H9 (cell line): ENCODE data around the gene PARD3. TPM values are rescaled to one million over a fixed set of nuclear protein-coding genes. Genes with fewer than 3 reads are reported as not detected.

Experiments used
- DNase-seq: peaks from one replicate; pipeline ENCODE4 v3.0.0-alpha.2; 2017
- H2AFZ ChIP-seq: one replicate; pipeline ENCODE4 v1.6.1; 2013; ENCODE audit warnings: mild to moderate bottlenecking, low read length, control low read depth, moderate library complexity
- H2AK5ac ChIP-seq: 2 replicates; pipeline ENCODE4 v1.6.1; 2013; ENCODE audit warnings: low read length, control low read depth, mixed read lengths; ENCODE audit not compliant: insufficient read length
- H2BK120ac ChIP-seq: one replicate; pipeline ENCODE4 v1.6.1; 2013; ENCODE audit warnings: low read depth, mild to moderate bottlenecking, low read length, control low read depth, inconsistent platforms; ENCODE audit not compliant: poor library complexity, severe bottlenecking
- H2BK12ac ChIP-seq: 2 replicates; pipeline ENCODE4 v1.6.1; 2013; ENCODE audit warnings: low read length, control low read depth, mixed read lengths, low read depth; ENCODE audit not compliant: insufficient read length
- H2BK15ac ChIP-seq: 2 replicates; pipeline ENCODE4 v1.6.1; 2013; ENCODE audit warnings: low read depth, low read length, control low read depth
- H2BK20ac ChIP-seq: one replicate; pipeline ENCODE4 v1.6.1; 2013; ENCODE audit warnings: low read depth, mild to moderate bottlenecking, low read length, control low read depth, inconsistent platforms; ENCODE audit not compliant: poor library complexity, severe bottlenecking
- H2BK5ac ChIP-seq: 2 replicates; pipeline ENCODE4 v1.6.1; 2013; ENCODE audit warnings: low read length, control low read depth, mixed read lengths; ENCODE audit not compliant: insufficient read length
- H3K14ac ChIP-seq: 2 replicates; pipeline ENCODE4 v1.6.1; 2013; ENCODE audit warnings: low read length, control low read depth; ENCODE audit not compliant: insufficient read depth
- H3K18ac ChIP-seq: 2 replicates; pipeline ENCODE4 v1.6.1; 2013; ENCODE audit warnings: low read depth, mild to moderate bottlenecking, mixed read lengths, low read length, control low read depth; ENCODE audit not compliant: insufficient read length
- H3K23ac ChIP-seq: 2 replicates; pipeline ENCODE4 v1.6.1; 2013; ENCODE audit warnings: low read length, control low read depth, mixed read lengths, low read depth; ENCODE audit not compliant: insufficient read length
- H3K23me2 ChIP-seq: 2 replicates; pipeline ENCODE4 v1.6.1; 2013; ENCODE audit warnings: low read depth, mild to moderate bottlenecking, mixed read lengths, low read length, control low read depth; ENCODE audit not compliant: insufficient read length, poor library complexity, severe bottlenecking
- H3K27ac ChIP-seq: 2 replicates; pipeline ENCODE4 v1.5.1; 2013; ENCODE audit warnings: low read length, control low read depth, mixed read lengths, low read depth; ENCODE audit not compliant: insufficient read length
- H3K27me3 ChIP-seq: 2 replicates; pipeline ENCODE4 v1.6.1; 2013; ENCODE audit warnings: low read length, control low read depth, inconsistent platforms; ENCODE audit not compliant: insufficient read depth
- H3K4ac ChIP-seq: 2 replicates; pipeline ENCODE4 v1.6.1; 2013; ENCODE audit warnings: low read depth, mild to moderate bottlenecking, control low read depth, inconsistent platforms, low read length, moderate library complexity
- H3K4me1 ChIP-seq: 2 replicates; pipeline ENCODE4 v1.6.1; 2013; ENCODE audit warnings: low read length, control low read depth, inconsistent platforms; ENCODE audit not compliant: insufficient read depth
- H3K4me2 ChIP-seq: 2 replicates; pipeline ENCODE4 v1.6.1; 2013; ENCODE audit warnings: low read length, control low read depth, mixed read lengths; ENCODE audit not compliant: insufficient read length, insufficient read depth
- H3K56ac ChIP-seq: 2 replicates; pipeline ENCODE4 v1.6.1; 2013; ENCODE audit warnings: low read depth, mild to moderate bottlenecking, mixed read lengths, low read length, control low read depth; ENCODE audit not compliant: insufficient read length
- H3K79me1 ChIP-seq: 2 replicates; pipeline ENCODE4 v1.6.1; 2013; ENCODE audit warnings: low read depth, mild to moderate bottlenecking, moderate library complexity, low read length, control low read depth, inconsistent platforms; ENCODE audit not compliant: insufficient read depth, poor library complexity, severe bottlenecking
- H3K79me2 ChIP-seq: 2 replicates; pipeline ENCODE4 v1.6.1; 2013; ENCODE audit warnings: low read length, control low read depth, inconsistent platforms; ENCODE audit not compliant: insufficient read depth
- H3K9ac ChIP-seq: 2 replicates; pipeline ENCODE4 v1.6.1; 2013; ENCODE audit warnings: low read length, control low read depth, mixed read lengths; ENCODE audit not compliant: insufficient read length; ENCODE audit errors: extremely low read depth
- H3K9me3 ChIP-seq: one replicate; pipeline ENCODE4 v1.6.1; 2013; ENCODE audit warnings: low read depth, low read length, inconsistent platforms; ENCODE audit not compliant: control insufficient read depth
- H3T11ph ChIP-seq: one replicate; pipeline ENCODE4 v1.6.1; 2013; ENCODE audit warnings: mild to moderate bottlenecking, low read length, control low read depth, inconsistent platforms
- H4K20me1 ChIP-seq: one replicate; pipeline ENCODE4 v1.6.1; 2013; ENCODE audit not compliant: control insufficient read depth, insufficient read length, insufficient read depth
- H4K5ac ChIP-seq: 2 replicates; pipeline ENCODE4 v1.6.1; 2013; ENCODE audit warnings: low read depth, mild to moderate bottlenecking, mixed read lengths, low read length, control low read depth; ENCODE audit not compliant: insufficient read length
- H4K8ac ChIP-seq: replicated peaks from 2 replicates; pipeline ENCODE4 v1.6.1; 2013; ENCODE audit warnings: low read length, control low read depth, mixed read lengths, low read depth; ENCODE audit not compliant: insufficient read length
- H4K91ac ChIP-seq: 2 replicates; pipeline ENCODE4 v1.6.1; 2013; ENCODE audit warnings: low read depth, mild to moderate bottlenecking, moderate library complexity, mixed read lengths, low read length, control low read depth; ENCODE audit not compliant: insufficient read length
- H3K27ac Mint-ChIP-seq, 3 experiments: 2 replicates in 2 of 3; 3 replicates in 1 of 3; pipeline ENCODE4 v1.8.0; 2020 to 2021; ENCODE audit warnings: mixed read lengths in 3 of 3, mild to moderate bottlenecking in 1 of 3, moderate library complexity in 1 of 3
- H3K27me3 Mint-ChIP-seq: 2 replicates; pipeline ENCODE4 v1.8.0; 2021; ENCODE audit warnings: low read depth, mild to moderate bottlenecking, moderate library complexity, mixed read lengths
- H3K36me3 Mint-ChIP-seq, 3 experiments: 2 replicates in 2 of 3; 3 replicates in 1 of 3; pipeline ENCODE4 v1.8.0; 2020 to 2021; ENCODE audit warnings: low read depth in 3 of 3, mixed read lengths in 3 of 3; ENCODE audit not compliant: insufficient read depth in 1 of 3
- H3K4me1 Mint-ChIP-seq, 2 experiments: 2 replicates each; pipeline ENCODE4 v1.8.0; 2020; ENCODE audit warnings: mixed read lengths in 2 of 2
- H3K4me3 Mint-ChIP-seq, 2 experiments: 2 replicates in 1 of 2; 3 replicates in 1 of 2; pipeline ENCODE4 v1.8.0; 2020 to 2021; ENCODE audit warnings: mild to moderate bottlenecking in 2 of 2, mixed read lengths in 2 of 2, moderate library complexity in 1 of 2
- H3K9me3 Mint-ChIP-seq, 2 experiments: 2 replicates in 1 of 2; 3 replicates in 1 of 2; pipeline ENCODE4 v1.8.0; 2020; ENCODE audit warnings: mild to moderate bottlenecking in 2 of 2, mixed read lengths in 2 of 2, moderate library complexity in 1 of 2
- WGBS: extraction: QIAGEN DNeasy Blood & Tissue Kit; methylation state at CpG from one replicate; pipeline ENCODE4 v1.1.7; 2013; ENCODE audit warnings: missing lambda C conversion rate, low lambda C conversion rate, mixed read lengths; ENCODE audit not compliant: insufficient read length; ENCODE audit errors: extremely low coverage; 5-methylcytosine and 5-hydroxymethylcytosine counted together
- total RNA-seq: library from RNA; stranded (reverse); gene quantifications from 2 replicates; pipeline ENCODE4 v1.2.1, GENCODE V29; 2021
- TF ChIP-seq, protein P1 (sequence below): fragments of 200-600 bp; sonication (generic); conservative IDR thresholded peaks from 3 replicates; pipeline ENCODE4 v1.8.0; 2021; ENCODE audit warnings: antibody characterized with exemption, mild to moderate bottlenecking

PARD3 gene
- total RNA-seq, 1 experiment from 2014 or later: 44.7 TPM

DNA sequence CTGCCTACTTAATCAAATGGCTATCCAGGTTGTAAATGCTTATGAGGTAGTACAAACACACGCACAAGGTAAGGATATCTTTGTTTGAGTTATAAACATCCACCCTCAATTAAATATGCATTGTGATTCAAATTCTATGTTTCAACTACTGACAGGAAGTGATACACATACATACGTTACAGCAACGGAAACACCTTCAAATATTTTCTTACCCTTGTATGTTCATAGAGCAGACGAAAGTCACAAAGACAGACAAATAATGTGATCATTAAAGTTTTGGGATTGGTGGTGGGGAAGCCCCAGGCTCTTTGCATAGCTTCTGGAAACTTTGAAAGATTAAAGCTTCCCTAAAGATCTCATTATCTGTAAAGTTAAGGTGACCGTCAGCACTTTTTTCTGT is 521.0 kb downstream of the PARD3 start:
- Histone ChIP-seq H2BK12ac (no peak overlapping the region), H3K4ac (no peak overlapping the region), H2AK5ac (no peak overlapping the region), H2BK20ac (no peak overlapping the region), H2BK5ac (no peak overlapping the region), H3K4me2 (no peak overlapping the region), H3K23me2 (no peaks in the 10 kb centered on the region), H4K8ac (no peak overlapping the region), H3T11ph (no peak overlapping the region), H2BK15ac (no peak overlapping the region), H3K14ac (no peak overlapping the region), H4K91ac (no peak overlapping the region), H3K23ac (no peak overlapping the region), H3K56ac (no peak overlapping the region), H3K9ac (no peak overlapping the region), H3K27me3 (no peaks in the 10 kb centered on the region), H3K79me2 (no peaks in the 10 kb centered on the region), H3K79me1 (no peaks in the 10 kb centered on the region), H3K27ac (no peak overlapping the region), H3K18ac (no peak overlapping the region), H2BK120ac (no peak overlapping the region), H4K5ac (no peak overlapping the region), H4K20me1 (no peaks in the 10 kb centered on the region), H2AFZ (no peak overlapping the region), H3K4me1 (peaks cover 10% of the 10 kb centered on the region; the same call in 1 of the 2 replicates), H3K9me3 (no peaks in the 10 kb centered on the region)
- Mint-ChIP-seq H3K27ac (peak overlapping the region in 2 of 3 experiments; percentile 2 to 49; a peak in 2 of 7 replicates), H3K9me3 (no peaks in the 10 kb centered on the region), H3K27me3 (no peaks in the 10 kb centered on the region), H3K4me3 (no peak overlapping the region), H3K4me1 (peaks cover 19 to 21% of the 10 kb centered on the region in 2 experiments), H3K36me3 (no peaks in the 10 kb centered on the region)
- WGBS: no CpG with 5 or more reads among the region's 5 CpGs
- DNase-seq: no peak
- TF ChIP-seq, protein P1, sequence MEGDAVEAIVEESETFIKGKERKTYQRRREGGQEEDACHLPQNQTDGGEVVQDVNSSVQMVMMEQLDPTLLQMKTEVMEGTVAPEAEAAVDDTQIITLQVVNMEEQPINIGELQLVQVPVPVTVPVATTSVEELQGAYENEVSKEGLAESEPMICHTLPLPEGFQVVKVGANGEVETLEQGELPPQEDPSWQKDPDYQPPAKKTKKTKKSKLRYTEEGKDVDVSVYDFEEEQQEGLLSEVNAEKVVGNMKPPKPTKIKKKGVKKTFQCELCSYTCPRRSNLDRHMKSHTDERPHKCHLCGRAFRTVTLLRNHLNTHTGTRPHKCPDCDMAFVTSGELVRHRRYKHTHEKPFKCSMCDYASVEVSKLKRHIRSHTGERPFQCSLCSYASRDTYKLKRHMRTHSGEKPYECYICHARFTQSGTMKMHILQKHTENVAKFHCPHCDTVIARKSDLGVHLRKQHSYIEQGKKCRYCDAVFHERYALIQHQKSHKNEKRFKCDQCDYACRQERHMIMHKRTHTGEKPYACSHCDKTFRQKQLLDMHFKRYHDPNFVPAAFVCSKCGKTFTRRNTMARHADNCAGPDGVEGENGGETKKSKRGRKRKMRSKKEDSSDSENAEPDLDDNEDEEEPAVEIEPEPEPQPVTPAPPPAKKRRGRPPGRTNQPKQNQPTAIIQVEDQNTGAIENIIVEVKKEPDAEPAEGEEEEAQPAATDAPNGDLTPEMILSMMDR: no peak
